Measurements from ENCODE around the gene PLXNA2.

PLXNA2 gene, protein sequence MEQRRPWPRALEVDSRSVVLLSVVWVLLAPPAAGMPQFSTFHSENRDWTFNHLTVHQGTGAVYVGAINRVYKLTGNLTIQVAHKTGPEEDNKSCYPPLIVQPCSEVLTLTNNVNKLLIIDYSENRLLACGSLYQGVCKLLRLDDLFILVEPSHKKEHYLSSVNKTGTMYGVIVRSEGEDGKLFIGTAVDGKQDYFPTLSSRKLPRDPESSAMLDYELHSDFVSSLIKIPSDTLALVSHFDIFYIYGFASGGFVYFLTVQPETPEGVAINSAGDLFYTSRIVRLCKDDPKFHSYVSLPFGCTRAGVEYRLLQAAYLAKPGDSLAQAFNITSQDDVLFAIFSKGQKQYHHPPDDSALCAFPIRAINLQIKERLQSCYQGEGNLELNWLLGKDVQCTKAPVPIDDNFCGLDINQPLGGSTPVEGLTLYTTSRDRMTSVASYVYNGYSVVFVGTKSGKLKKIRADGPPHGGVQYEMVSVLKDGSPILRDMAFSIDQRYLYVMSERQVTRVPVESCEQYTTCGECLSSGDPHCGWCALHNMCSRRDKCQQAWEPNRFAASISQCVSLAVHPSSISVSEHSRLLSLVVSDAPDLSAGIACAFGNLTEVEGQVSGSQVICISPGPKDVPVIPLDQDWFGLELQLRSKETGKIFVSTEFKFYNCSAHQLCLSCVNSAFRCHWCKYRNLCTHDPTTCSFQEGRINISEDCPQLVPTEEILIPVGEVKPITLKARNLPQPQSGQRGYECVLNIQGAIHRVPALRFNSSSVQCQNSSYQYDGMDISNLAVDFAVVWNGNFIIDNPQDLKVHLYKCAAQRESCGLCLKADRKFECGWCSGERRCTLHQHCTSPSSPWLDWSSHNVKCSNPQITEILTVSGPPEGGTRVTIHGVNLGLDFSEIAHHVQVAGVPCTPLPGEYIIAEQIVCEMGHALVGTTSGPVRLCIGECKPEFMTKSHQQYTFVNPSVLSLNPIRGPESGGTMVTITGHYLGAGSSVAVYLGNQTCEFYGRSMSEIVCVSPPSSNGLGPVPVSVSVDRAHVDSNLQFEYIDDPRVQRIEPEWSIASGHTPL (N-terminal part only)

DNA sequence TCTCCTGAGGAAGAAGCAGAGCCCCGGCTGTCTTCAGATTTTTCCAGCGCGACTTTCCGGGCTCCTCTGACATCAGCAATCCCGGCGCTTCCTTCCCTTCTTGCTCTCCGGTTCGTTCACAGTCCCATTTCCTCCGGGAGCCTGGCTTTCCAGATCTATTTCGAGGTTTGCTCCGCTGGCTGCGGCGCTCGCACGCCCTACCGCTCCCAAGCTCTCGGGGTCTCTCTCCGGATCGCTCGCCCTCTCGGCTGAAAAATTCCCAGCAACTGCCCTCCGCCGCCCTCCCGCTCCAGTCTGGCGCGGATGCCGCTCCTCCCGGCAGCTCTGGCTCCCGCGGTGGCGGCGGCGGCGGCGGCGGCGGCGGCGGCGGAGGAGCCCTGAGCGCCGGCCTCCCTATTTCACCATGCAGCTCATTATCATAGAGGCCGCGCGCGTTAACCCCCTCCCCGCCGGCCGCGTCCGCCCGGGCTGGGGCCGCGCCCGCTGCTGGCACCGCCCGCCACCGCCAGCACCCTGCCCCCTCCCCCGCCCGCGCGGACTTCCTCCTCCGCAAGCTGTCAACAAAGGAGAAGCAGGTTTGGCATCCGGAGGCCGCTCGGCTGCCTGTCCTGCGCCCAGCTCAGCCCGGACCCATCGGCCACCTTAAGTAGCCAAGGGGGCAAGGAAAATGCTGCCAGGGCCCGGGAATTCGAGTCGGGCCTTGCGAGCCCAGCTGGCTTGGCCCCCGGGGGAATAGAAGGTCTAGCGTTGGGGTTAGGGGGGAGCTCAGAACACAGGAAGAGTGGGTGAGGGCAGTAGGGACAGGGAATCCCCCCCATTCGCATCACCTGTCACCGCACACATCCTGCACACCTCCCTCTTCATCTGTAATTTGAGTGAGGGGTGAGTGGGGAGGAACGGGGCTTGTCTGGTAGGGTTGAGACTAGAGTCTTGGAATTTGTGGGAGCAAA lies at the start of gene PLXNA2:
Gene PLXNA2 (minus strand): TSS at position 418 of the 950 bp plus-strand sequence. CDS start 26,462 bp downstream, outside the sequence.
- peak in 2 of 3 donors; percentile 14 to 44 for DNase-seq (ENCODE audit: low read depth in 2 of 3, low spot score in 1 of 3)

DNA sequence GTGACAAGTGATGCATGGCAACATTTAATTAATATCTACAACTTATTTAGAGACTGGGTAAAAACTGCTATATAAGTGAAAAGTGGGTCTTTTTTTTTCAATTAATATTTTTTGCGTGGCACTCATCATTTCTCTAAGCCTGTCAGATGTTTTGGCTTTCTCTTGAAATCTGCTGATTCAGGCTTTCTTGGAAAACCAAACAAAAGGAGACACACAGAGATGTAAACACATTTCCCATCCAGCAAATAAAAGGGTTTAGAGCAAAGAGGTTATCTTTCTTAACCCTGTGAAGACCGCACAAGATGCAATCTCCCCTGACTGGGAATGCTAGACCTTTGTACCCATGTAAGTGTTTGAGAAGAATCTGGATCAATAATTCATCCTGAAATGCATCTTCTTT lies 48.7 kb upstream of the PLXNA2 start:
- DNase-seq (ENCODE audit: low read depth in 2 of 3, low spot score in 1 of 3): no peak

DNA sequence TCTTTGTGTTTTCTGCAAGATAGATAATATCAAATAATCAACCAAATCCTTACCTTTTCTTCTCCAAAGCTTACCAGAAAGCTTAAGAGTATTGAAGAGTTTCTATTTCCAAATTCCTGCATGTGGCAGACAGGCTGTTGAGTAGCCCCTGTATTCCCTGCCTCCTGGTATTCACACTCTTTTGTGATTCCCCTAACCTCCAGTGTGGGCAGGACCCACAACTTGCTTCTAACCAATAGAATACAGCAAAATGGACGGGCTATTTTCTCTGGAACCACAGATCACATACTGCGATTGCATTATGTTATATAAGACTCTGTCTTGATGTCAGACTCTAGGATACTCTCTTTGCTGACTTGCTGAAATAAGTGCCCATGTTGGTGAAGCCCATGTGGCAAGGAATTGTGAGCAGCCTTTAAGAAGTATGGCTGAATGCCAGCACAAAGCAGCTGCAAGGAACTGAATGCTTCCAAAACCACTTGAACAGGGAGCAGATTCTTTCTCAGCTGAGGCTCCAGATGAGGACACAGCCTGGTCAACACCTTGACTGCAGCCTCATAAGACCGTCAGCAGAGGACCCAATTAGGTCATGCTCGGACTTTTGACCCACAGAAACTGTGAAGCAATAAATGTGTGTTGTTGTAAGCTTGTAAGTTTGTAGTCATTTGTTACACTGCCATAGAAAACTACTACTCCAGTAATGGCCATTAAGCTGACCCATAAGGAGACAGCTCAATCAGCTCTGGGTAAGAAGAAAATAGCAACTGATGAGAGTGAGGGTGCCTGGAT lies 47.9 kb upstream of the PLXNA2 start:
- no peak for DNase-seq (ENCODE audit: low read depth in 2 of 3, low spot score in 1 of 3)

DNA sequence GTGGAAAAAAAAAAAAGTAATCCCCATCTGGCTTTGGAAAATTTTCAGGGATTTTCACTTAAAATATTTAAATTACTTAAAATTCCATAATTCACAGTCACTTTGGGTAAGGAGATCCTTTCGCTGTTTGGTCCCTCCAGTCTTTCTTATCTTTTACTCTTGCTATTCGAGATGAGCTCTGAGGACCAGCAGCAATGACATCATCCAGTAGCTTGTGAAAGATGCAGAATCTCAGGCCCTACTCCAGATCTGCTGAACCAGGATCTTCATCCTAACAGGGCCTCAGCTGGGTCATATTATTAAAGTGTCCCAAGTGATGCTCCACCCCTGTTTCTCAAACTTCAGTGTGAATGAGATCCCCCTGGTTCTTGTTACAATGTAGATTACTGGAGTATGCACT lies 46.9 kb upstream of the PLXNA2 start:
- DNase-seq (ENCODE audit: low read depth in 2 of 3, low spot score in 1 of 3): no peak

DNA sequence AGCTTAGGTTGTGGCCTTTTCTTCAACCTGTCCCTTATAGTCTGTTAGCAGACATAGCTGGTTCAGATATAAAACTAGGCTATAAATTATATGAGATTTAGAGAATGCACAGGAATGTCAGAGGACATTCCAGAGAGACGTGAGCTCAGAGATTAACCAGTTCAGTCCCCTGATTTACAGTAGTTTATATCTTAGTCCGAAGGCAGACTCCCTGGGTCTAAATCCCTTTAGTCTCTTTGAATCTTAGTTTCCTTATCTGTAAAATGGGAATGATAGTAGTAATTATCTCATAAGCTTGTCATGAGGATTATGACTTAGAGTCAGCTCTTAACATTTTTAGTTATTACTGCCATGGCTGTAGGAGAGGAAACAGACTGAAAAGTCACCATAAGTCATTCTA lies 45.5 kb upstream of the PLXNA2 start:
- DNase-seq (ENCODE audit: low read depth in 2 of 3, low spot score in 1 of 3): no peak

DNA sequence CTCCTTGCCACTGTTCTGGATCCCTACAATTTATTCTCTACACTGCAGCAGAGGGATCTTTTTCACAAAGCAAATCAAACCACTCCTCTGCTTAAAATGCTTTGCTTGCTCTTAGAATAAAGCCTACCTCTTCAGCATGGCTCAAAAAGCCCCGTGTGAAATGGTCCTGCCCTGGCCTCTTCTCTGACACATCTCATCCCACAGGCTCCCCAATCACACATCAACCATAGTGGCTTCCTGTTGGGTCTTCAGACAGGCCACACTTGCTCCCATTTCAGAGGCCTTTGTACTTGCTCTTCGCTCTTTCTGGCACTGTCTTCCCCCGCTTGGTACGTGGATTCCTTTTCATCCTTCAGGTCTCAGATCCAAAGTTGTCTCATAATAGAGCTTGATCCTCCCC lies 44.3 kb upstream of the PLXNA2 start:
- no peak for DNase-seq (ENCODE audit: low read depth in 2 of 3, low spot score in 1 of 3)

DNA sequence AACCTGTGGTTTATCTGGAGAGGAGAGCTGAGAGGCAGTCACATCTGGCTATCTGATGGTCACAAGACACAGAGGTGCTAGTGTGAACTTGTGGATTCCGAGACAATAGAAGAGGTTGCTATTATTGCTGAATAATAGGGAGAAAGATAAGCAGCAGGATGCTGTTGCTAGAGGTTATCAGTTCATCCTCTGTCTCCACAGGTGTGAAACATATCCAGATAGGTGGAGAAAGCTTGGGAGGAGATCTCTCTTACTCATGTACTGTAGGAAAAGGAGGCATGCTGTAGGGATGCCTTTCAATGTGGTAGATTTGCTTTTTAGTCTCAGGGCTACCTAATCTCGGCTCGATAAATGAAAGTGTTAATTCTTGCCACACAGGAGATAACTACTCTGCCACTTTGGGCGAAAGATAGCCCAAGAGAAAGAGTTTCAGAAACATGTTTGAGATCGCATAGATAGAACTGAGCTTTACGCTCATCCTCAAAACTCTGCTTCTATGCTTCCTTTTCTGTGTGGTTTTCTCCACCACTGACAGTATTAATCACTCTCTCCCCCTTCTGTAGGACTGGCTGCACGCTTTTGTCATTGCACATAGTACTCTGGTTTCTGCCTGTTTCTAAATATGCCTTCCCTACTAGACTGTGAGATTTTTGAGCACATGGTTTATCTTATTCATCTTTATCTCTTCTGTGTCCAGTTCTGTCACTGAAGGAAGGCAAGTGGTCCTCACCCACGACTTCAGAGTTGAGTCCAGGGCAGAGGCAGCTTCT lies 36.7 kb upstream of the PLXNA2 start:
- no peak for DNase-seq (ENCODE audit: low read depth in 2 of 3, low spot score in 1 of 3)

DNA sequence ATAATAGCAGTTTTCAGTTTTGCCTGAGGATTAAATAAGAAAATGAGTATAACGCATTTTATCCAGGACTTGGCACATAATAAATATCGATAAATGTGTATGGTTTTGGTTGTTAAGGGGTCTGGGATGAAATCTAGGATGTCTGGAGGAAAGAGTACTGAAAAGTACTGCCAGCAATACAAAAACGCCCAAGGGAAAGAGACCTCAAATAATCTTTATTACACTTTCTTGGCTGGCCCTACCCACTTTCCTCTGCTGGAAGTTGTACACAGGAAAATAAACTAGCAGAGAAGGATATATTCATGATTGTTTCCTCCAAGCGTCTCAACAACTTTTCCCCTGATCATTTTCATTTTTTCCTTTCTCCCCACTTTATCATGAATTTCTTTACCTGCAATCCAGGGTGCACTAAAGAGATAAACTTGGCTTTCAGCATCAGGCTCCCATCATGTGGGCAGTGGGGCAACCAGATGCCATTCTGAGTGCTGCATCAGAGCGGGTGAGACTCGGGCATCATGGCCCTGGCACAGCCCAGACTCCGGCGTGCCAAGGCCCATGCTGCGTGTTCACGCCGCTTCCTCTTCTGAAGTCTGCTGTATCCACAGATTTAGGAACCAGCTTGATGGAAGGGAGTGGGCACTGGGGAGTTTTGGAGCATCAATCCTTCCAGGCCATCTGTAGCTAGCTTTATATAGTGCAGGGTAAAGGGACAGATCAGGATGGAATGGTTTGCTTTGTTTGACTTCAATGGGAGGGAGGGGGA lies 35.8 kb upstream of the PLXNA2 start:
- DNase-seq (ENCODE audit: low read depth in 2 of 3, low spot score in 1 of 3): no peak

DNA sequence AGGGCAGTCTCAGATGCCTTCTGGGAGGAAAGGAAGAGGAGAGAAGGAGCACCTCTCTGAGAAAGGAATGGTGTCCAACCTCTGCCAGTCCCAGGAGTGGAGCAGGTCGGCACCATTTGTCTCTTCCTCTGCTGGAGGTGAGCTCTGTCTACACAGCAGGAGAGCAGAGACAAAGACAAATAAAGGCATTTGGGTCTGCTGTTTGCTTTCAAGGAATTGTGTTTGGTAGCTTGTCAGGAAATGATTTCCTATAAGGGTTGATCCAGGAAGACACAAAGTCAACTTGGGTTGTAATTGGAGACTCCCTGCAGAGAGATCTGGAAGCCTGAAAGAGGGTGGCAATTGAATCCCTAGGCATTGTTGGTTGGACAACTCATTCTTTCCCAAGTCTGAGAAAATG lies 34.5 kb upstream of the PLXNA2 start:
- DNase-seq (ENCODE audit: low read depth in 2 of 3, low spot score in 1 of 3): no peak

DNA sequence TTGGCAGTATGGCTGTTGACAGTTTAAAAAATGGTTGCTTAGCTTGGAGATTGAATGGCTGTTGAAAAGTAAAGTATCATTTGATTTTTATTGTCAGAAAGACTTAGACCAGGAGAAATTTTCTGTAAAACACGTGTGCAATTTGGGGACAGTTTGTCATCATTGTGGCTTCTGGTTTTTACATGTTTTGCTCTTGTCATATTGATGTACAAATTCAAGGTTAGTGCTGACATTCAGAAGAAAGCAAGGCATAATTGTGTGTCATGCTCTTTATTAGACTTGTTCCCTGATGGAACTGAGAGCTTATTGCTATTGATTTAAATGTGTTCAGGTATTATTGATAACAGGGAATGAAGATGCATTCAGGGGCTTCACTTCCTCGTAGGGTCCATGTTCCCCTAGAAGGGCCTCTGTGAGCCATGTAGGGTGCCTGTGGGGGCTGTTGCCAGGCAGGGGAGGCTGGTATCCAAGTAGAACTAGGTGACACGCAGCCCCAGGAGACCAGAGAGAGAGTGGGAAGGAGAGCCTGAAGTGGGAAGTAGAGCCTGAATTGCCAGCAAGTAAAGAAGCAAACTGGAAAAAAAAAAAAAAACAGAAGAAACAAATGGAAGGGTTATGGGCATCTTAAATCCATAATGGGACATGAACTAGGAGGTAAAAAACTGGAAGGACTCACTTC lies 32.7 kb upstream of the PLXNA2 start:
- DNase-seq (ENCODE audit: low read depth in 2 of 3, low spot score in 1 of 3): no peak

DNA sequence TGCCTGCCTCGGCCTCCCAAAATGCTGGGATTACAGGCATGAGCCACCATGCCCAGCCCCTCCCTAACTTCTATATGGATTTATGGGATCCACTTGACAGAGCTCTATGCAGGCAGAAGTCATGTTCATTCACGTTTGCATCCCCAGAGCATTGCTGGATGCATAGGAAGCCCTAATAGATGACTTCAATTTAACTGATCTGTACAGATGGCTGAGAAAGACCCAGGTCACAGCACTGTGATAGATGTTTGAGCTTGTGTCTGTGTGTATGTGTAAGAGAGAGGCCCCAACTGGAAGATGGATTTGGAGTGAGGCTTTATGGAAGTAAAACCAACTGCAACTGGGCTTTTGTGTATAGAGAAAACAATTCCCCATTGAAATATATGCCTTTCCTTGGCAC lies 30.9 kb upstream of the PLXNA2 start:
- DNase-seq (ENCODE audit: low read depth in 2 of 3, low spot score in 1 of 3): no peak

DNA sequence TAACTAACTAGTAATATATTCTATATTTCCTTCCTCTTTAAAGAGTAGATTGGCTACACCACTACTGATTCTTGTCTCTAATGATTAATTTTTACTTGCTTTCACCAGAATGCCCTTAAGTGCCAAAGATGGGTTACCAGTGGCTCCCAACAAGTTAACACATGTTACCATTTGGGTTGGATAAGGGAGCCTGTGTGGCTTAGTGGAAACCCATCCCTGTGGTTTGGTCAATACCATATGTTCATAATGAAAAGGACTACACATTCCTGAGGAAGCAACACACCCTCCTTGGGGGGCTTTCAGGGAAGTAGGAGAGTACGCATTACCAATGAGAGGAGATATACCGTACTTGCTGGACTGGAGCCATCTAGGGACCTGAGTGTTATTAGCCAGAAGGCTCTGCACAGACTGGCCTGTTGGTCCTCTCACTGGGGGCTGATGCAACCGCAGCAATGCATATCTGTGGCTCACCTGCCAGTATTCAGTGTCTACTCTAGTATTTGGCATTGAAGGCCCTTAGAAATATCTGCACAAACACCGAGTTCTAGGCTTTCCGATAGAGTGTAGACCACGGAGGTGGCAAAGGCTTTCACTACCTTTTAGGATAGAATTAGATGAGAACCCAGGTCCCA lies 29.3 kb upstream of the PLXNA2 start:
- no peak for DNase-seq (ENCODE audit: low read depth in 2 of 3, low spot score in 1 of 3)

DNA sequence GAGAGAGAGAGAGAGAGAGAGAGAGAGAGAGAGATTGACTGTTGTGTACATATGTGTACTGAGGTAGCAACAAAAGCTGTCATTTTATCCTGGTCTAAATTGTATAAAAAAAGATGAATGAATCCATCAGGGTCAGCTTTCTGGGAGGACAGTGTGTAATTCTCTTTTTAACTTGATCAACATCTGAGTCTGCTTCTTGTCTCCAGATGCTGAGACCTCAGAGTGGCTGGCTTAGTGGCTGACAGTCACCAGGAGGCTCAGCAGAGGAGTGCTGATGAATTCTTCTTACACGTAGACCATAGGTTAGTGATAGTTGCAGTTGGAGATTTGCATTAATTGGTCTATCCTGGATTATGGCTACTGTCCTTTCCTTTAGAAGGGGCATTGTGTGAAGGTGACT lies 28.5 kb upstream of the PLXNA2 start:
- DNase-seq (ENCODE audit: low read depth in 2 of 3, low spot score in 1 of 3): no peak

DNA sequence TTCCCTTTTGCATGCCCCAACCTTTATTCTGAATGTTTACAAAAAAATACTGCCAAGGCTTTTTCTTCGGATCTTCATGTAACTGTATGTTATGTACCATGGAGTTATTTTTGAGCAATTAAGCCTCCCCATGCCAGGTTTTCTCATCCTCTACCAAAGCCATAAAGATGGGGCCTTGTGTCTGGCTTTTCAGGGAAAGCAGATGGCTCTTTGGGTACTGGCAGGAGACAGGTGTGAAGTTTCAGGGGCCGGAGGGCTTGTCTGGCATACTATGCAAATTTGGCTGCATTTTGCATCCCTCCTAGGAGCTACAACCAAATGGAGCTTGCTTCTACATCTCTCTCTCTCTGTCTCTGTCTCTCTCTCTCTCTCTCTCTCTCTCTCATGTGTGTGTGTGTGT lies 28.1 kb upstream of the PLXNA2 start:
- no peak for DNase-seq (ENCODE audit: low read depth in 2 of 3, low spot score in 1 of 3)

DNA sequence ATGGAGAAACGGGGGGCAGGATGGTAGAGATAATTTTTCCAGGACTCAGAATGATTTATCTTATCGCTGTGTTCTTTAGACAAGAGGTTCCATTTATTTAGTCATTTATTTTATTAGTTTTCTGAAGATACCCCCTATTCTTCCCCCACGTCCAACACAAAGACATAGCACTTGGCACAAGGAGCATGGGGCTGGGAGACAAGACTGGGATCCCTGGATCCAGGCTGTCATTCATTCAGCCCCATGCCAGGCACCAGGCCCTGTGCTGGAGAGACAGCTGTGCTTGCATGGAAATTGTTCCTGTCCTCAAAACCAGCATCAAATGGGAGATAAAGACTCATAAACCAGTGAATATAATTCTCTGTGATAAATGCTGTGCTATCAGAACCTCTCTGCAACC lies 27.1 kb upstream of the PLXNA2 start:
- no peak for DNase-seq (ENCODE audit: low read depth in 2 of 3, low spot score in 1 of 3)

DNA sequence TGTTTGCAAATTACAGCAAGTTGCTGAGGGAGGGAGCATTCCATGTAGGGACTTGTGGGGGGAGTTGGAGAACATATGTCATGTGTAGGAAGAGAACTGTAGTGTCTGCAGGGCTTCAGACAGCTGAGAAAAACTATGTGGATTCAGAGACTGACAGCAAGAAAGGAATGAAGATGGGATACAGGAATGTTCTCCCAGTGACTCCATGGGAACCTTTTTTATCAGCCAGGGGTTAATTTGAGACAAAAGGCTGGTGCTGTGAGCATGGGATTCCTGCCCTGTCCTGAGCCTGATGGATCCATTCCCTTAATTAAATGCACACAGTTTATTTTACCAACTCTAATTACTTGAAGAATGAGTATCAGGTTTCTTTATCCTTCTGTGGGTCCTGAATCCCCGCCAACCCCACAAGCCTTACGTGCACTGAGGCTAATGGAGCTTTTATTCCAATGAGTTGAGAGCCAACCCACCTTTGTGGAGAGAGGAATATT lies 26.5 kb upstream of the PLXNA2 start:
- no peak for DNase-seq (ENCODE audit: low read depth in 2 of 3, low spot score in 1 of 3)

DNA sequence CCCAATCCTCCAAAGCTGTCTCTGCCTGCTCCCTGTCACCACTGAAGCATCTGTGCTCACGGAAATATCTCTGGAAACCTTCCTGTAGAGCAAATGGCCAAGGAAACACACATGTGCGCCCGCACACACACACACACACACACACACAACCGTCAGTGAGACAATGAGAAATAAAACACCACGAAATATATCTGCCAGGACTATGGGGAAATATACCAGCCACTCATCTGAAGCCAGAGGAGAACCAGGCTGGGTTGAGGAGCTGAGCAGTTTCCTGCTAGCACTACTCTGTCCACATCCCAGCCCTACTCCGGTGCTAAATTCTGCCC lies 25.1 kb upstream of the PLXNA2 start:
- DNase-seq (ENCODE audit: low read depth in 2 of 3, low spot score in 1 of 3): no peak

All from stimulated activated CD4-positive, alpha-beta T cell treated with anti-CD3 and anti-CD28 coated beads, Interleukin-12 subunit alpha, Interleukin-12 subunit beta, amount 100 ng/mL, for 48 hours (primary cell).